Frontal cortex (tissue), 4 donors: Measurements from ENCODE around the gene MYO6. TPM values are rescaled to one million over a fixed set of nuclear protein-coding genes. Genes with fewer than 3 reads are reported as not detected.
"Not testable (repeated sequence)": the region's sequence is repeated elsewhere in the genome, so short reads cannot be mapped to it uniquely, and the experiment has no call there.

ENCODE experiments used
- DNase-seq, 2 donors: peaks; one replicate each; pipeline ENCODE4 v3.0.0; 2012; ENCODE audit warnings: low spot score in 2 of 2
- FAIRE-seq: peaks from 2 replicates; lab custom pipeline; 2012; peaks lifted over from hg19 to GRCh38; lab: Jason Lieb, UNC
- total RNA-seq: library from RNA; depleted of rRNA; stranded (reverse); fragments of >200 nt; gene quantifications from one replicate; pipeline ENCODE4 v1.2.3, GENCODE V29; 2014
- donor health status: control.
- donor health status: control.
- donor health status: control.

Gene MYO6
- total RNA-seq = 14.7 TPM

- peak; percentile 84 to 86 for DNase-seq
- FAIRE-seq = no peak
These were observed at the start of gene MYO6 for GRCh38 chr6:75748743-75749538. Gene MYO6 (plus strand): TSS chr6:75749239. CDS start chr6:75817548, 68,309 bp downstream.

GRCh38 chr6:75708334-75708733 lies 40.7 kb upstream of the MYO6 start:
- FAIRE-seq, DNase-seq: not testable (repeated sequence)

GRCh38 chr6:75711173-75711572 lies 37.9 kb upstream of the MYO6 start:
- DNase-seq (no peak), FAIRE-seq (no peak)

- no peak for DNase-seq
- FAIRE-seq = no peak
These were observed 29.9 kb upstream of the MYO6 start for GRCh38 chr6:75719133-75719532.

GRCh38 chr6:75723382-75723781 lies 25.7 kb upstream of the MYO6 start:
- FAIRE-seq (no peak), DNase-seq (no peak)

- DNase-seq (no peak), FAIRE-seq (no peak)
These were observed 21.8 kb upstream of the MYO6 start for GRCh38 chr6:75727206-75727605.

GRCh38 chr6:75731029-75731428 lies 18.0 kb upstream of the MYO6 start:
- DNase-seq, FAIRE-seq: not testable (repeated sequence)

GRCh38 chr6:75735491-75736186 lies 13.4 kb upstream of the MYO6 start:
- DNase-seq = no peak
- no peak for FAIRE-seq

- FAIRE-seq (no peak), DNase-seq (no peak)
These were observed 5.1 kb upstream of the MYO6 start for GRCh38 chr6:75743971-75744370.

- FAIRE-seq = no peak
- no peak for DNase-seq
These were observed 3.6 kb upstream of the MYO6 start for GRCh38 chr6:75745404-75745803.

- FAIRE-seq = no peak
- no peak for DNase-seq
These were observed 2.8 kb upstream of the MYO6 start for GRCh38 chr6:75746221-75746620.

GRCh38 chr6:75747152-75747992 lies 1.7 kb upstream of the MYO6 start:
- DNase-seq = no peak
- no peak for FAIRE-seq

GRCh38 chr6:75748003-75748742 lies 866 bp upstream of the MYO6 start:
- no peak for FAIRE-seq

GRCh38 chr6:75751443-75751842 lies 2.4 kb downstream of the MYO6 start:
- no peak for FAIRE-seq
- DNase-seq = no peak

More at GRCh38 chr6:75748003-75748742, 866 bp upstream of the MYO6 start:
- DNase-seq = no peak

GRCh38 chr6:75752365-75752764 lies 3.3 kb downstream of the MYO6 start:
- DNase-seq (no peak), FAIRE-seq (no peak)

GRCh38 chr6:75755704-75756103 lies 6.7 kb downstream of the MYO6 start:
- DNase-seq (no peak), FAIRE-seq (no peak)

- no peak for FAIRE-seq
- DNase-seq = no peak
These were observed 8.3 kb downstream of the MYO6 start for GRCh38 chr6:75757295-75757694.

GRCh38 chr6:75758061-75758460 lies 9.0 kb downstream of the MYO6 start:
- FAIRE-seq = no peak
- DNase-seq = no peak

- DNase-seq (no peak), FAIRE-seq (no peak)
These were observed 10.2 kb downstream of the MYO6 start for GRCh38 chr6:75759207-75759606.

- FAIRE-seq (no peak), DNase-seq (no peak)
These were observed 11.3 kb downstream of the MYO6 start for GRCh38 chr6:75760320-75760719.
